GM23338 (cell line): ENCODE data around the gene CCDC6. TPM values are rescaled to one million over a fixed set of nuclear protein-coding genes. Genes with fewer than 3 reads are reported as not detected.

Experiments used
- ATAC-seq: fragments of 200-7000 bp; cut with Tn5 transposase; 3 replicates; pipeline ENCODE4 v1.9.1; 2020
- DNase-seq: peaks from one replicate; pipeline ENCODE4 v3.0.0-alpha.2; 2015; ENCODE audit warnings: low spot score
- H2AFZ ChIP-seq: fragments of 200-600 bp; sonication (generic); 2 replicates; pipeline ENCODE4 v1.8.0; 2016; ENCODE audit warnings: antibody characterized with exemption, mild to moderate bottlenecking, moderate library complexity
- H3F3A ChIP-seq: fragments of 200-600 bp; sonication (generic); replicated peaks from 2 replicates; pipeline ENCODE4 v1.8.0; 2017; ENCODE audit warnings: antibody characterized with exemption, mixed run types, low read depth
- H3K27ac ChIP-seq: fragments of 200-600 bp; sonication (generic); 2 replicates; pipeline ENCODE4 v1.6.1; 2016; ENCODE audit warnings: low read depth
- H3K27me3 ChIP-seq: fragments of 200-600 bp; sonication (generic); 2 replicates; pipeline ENCODE4 v1.8.0; 2016; ENCODE audit warnings: mild to moderate bottlenecking, mixed run types, moderate library complexity; ENCODE audit not compliant: insufficient read depth
- H3K36me3 ChIP-seq: fragments of 200-600 bp; sonication (generic); 2 replicates; pipeline ENCODE4 v1.8.0; 2016; ENCODE audit warnings: mild to moderate bottlenecking; ENCODE audit not compliant: insufficient read depth
- H3K4me1 ChIP-seq: fragments of 200-600 bp; sonication (generic); 2 replicates; pipeline ENCODE4 v1.8.0; 2016; ENCODE audit warnings: mild to moderate bottlenecking, moderate library complexity; ENCODE audit not compliant: insufficient read depth
- H3K4me2 ChIP-seq: fragments of 200-600 bp; sonication (generic); 2 replicates; pipeline ENCODE4 v1.7.1; 2017; ENCODE audit warnings: mixed run types
- H3K4me3 ChIP-seq: fragments of 200-600 bp; sonication (generic); 2 replicates; pipeline ENCODE4 v1.6.1; 2016; ENCODE audit warnings: mixed run types
- H3K79me2 ChIP-seq: fragments of 200-600 bp; sonication (generic); replicated peaks from 2 replicates; pipeline ENCODE4 v1.8.0; 2017; ENCODE audit warnings: mild to moderate bottlenecking; ENCODE audit not compliant: insufficient read depth
- H3K9me2 ChIP-seq: fragments of 200-600 bp; sonication (generic); 2 replicates; pipeline ENCODE4 v1.8.0; 2017; ENCODE audit not compliant: insufficient read depth
- H4K20me1 ChIP-seq: fragments of 200-600 bp; sonication (generic); replicated peaks from 2 replicates; pipeline ENCODE4 v1.8.0; 2017; ENCODE audit warnings: mild to moderate bottlenecking; ENCODE audit not compliant: insufficient read depth
- H3K27ac Mint-ChIP-seq: 2 replicates; pipeline ENCODE4 v1.8.0; 2020; ENCODE audit warnings: inconsistent platforms, mild to moderate bottlenecking, moderate library complexity, mixed read lengths
- H3K27me3 Mint-ChIP-seq: 3 replicates; pipeline ENCODE4 v1.8.0; 2022; ENCODE audit warnings: low read depth, mild to moderate bottlenecking, moderate library complexity, mixed read lengths, inconsistent platforms; ENCODE audit not compliant: insufficient read depth, poor library complexity
- H3K36me3 Mint-ChIP-seq: 3 replicates; pipeline ENCODE4 v1.8.0; 2021; ENCODE audit warnings: low read depth, mild to moderate bottlenecking, inconsistent platforms, moderate library complexity, mixed read lengths
- H3K4me1 Mint-ChIP-seq: 3 replicates; pipeline ENCODE4 v1.8.0; 2020; ENCODE audit warnings: mild to moderate bottlenecking, inconsistent platforms, mixed read lengths
- H3K4me3 Mint-ChIP-seq: 3 replicates; pipeline ENCODE4 v1.8.0; 2021; ENCODE audit warnings: moderate library complexity, mild to moderate bottlenecking, inconsistent platforms, mixed read lengths
- H3K9me3 Mint-ChIP-seq: 3 replicates; pipeline ENCODE4 v1.8.0; 2020; ENCODE audit warnings: moderate library complexity, mild to moderate bottlenecking, inconsistent platforms, mixed read lengths
- CREB1 ChIP-seq: fragments of 250-450 bp; sonication (Bioruptor Pico); IDR thresholded peaks from 2 replicates; pipeline ENCODE4 v1.5.0; 2020; ENCODE audit warnings: low read depth, mild to moderate bottlenecking, moderate library complexity
- POLR2AphosphoS5 ChIP-seq: IDR thresholded peaks from 2 replicates; pipeline ENCODE4 v1.6.1; 2016; ENCODE audit warnings: antibody characterized with exemption, low read depth
- REST ChIP-seq: IDR thresholded peaks from one replicate; pipeline ENCODE4 v1.6.1; 2018; ENCODE audit warnings: antibody characterized with exemption; ENCODE audit not compliant: unreplicated experiment
- ZNF331 ChIP-seq: fragments of 250-450 bp; sonication (Bioruptor Pico); IDR thresholded peaks from 2 replicates; pipeline ENCODE4 v1.5.0; 2020; ENCODE audit warnings: low read depth, mild to moderate bottlenecking, moderate library complexity
- ZNF462 ChIP-seq: fragments of 250-450 bp; sonication (Bioruptor Pico); IDR thresholded peaks from 2 replicates; pipeline ENCODE4 v1.5.0; 2020; ENCODE audit warnings: mild to moderate bottlenecking, moderate library complexity
- polyA plus RNA-seq: library from polyadenylated mRNA; unstranded; fragments of >200 nt; fragmentation: Nextera tagmentation; extraction: Ambion mirVana; gene quantifications from 2 replicates; pipeline ENCODE4 v1.2.1, GENCODE V29; 2016
- total RNA-seq: library from RNA; depleted of rRNA; stranded (reverse); fragments of >200 nt; shearing (Covaris generic); gene quantifications from 2 replicates; pipeline ENCODE4 v1.2.3, GENCODE V29; 2014

The CCDC6 gene
- total and polyA plus RNA-seq, 2 experiments from 2014 or later: 32.5 to 66.9 TPM

GRCh38 chr10:59823751-59824150, 82.6 kb downstream of the CCDC6 start:
- Mint-ChIP-seq H3K4me3 (no peak overlapping the region), H3K36me3 (peaks cover 17% of the 10 kb centered on the region), H3K27me3 (peaks cover 2% of the 10 kb centered on the region), H3K27ac (no peak overlapping the region), H3K9me3 (no peaks in the 10 kb centered on the region; the same call in 2 of the 3 replicates), H3K4me1 (peaks cover 33% of the 10 kb centered on the region)
- Histone ChIP-seq H2AFZ (no peak overlapping the region), H3K4me1 (no peaks in the 10 kb centered on the region; the same call in 1 of the 2 replicates), H3K79me2 (peaks cover 94% of the 10 kb centered on the region), H3K4me2 (no peak overlapping the region), H3K4me3 (no peak overlapping the region), H3K27ac (no peak overlapping the region), H3F3A (no peaks in the 10 kb centered on the region), H3K36me3 (no peaks in the 10 kb centered on the region), H4K20me1 (peaks cover 14% of the 10 kb centered on the region), H3K9me2 (no peaks in the 10 kb centered on the region), H3K27me3 (no peaks in the 10 kb centered on the region)
- no peak for ATAC-seq
- TF ChIP-seq POLR2AphosphoS5 (no peak), ZNF462 (no peak), CREB1 (no peak), REST (no peak), ZNF331 (CRISPR knock-in tag) (no peak)
- no peak for DNase-seq
